ENCODE results near the gene GALNT15.

GALNT15 gene

DNA sequence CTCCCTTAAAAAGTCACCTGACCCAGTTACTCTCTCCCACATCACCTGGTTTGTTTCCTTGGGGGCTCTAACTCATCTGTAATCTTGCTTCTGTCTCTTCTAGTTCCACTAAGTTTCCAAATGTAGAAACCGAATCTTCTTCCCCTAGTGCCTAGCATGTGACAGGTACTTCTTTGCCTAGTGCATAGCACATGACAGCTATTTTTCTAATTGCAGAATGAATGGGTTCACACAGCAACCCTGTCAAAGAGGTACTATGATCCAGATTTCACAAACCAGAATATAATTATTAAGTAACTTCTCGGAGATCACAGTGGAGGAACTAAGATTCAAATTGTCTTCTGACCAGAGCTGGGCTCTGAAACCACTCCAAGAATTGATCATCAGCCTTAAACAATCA lies 82.8 kb downstream of the GALNT15 start:
- DNase-seq, result no peak

DNA sequence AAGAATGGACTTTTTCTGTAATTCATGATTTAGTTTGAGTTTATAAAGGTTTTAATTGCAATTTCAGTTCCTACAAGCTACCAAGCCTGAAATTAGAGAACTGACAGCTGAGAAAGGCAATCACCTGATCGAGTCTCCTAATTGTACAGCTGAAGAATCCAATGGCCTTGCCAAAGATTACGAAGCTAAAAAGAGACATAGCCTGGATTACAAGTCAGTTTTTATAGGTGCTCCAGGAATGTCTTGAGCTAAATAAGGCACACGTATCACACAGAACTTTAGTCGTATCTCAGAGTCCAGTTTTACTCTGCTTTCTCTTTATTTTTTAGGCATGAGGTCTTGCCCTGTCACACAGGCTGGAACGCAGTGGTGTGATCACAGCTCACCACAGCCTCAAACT lies 83.7 kb downstream of the GALNT15 start:
- DNase-seq, result no peak

DNA sequence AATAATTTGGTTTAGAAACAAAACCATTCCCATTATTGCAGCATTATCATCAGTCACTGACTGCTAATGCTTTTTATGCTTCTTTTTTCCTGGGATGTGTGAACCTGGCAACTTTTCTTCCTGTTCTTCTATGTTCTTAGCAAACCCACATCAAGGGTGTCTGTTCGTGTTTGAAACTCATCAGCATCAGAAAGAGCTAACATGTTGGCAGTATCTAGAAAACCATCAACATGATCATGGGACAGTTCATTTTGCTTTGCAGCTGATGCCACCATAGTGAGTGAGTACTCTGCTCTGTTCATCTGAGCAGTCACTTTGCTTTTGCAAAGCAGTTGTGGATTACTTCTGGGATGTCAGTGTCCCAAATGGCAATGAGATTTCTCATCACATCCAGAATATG lies 84.4 kb downstream of the GALNT15 start:
- no peak for DNase-seq

DNA sequence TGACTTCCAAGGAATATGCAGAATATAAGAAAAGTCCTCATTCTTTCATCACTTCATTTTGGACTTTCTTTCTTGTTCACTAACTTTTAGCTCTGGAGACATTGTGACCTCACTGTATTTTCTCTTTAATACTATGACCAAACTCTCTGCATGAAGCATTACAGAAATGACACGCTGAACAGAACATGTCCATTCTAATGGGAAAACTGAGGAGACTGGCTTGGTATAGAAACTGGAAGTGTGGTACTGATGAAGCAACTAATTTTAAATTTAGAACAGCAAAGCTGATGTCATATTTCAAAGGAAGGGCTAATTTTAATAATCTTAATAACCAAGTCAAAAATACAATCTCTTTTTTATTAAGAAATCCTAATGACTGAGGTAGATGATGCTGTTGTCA lies 85.6 kb downstream of the GALNT15 start:
- no peak for DNase-seq

DNA sequence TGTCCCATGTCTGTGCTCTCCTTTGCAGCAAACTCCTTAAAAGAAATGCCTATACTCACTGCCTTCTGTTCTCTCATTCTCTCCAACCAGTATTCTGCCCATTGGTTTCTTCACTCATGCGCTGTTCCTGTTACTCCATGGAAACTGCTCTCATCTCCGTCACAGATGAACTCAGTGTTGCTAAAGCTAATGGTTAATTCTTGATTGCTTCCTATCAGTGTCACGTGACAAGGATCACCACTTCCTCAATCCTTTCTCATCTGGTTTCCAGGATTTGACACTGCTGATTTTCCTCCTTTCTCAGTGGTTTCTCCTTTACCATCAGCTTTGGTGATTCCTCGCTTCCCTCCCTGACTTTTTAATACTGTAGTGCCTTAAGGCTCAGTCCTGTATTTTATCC lies 87.7 kb downstream of the GALNT15 start:
- no peak for DNase-seq

DNA sequence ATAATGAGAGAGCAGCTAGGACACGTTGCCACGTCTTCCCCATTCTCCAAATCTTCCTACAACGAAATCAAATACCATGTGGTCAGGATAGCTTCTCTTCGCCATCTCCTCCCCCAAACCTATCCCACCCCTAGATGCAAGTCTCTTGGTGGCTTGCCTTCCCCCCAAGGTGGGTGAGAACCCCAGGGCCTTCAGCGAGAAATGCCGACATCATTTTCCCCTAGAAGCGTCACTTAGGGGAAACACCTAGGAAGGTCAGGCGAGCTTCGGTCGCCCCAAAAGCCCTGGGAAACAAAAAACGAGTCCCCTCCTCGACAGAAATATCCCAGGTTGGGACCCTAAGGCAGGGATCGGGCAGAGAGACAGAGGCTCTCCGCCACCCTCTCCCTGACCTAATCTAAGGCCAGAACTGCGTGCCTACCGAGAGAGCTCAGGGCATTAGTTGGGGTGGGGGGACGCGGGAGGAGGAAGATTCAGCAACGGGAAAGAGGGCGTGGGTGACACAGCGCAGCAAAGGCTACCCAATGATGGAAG lies 89.8 kb downstream of the GALNT15 start:
- DNase-seq, result no peak

DNA sequence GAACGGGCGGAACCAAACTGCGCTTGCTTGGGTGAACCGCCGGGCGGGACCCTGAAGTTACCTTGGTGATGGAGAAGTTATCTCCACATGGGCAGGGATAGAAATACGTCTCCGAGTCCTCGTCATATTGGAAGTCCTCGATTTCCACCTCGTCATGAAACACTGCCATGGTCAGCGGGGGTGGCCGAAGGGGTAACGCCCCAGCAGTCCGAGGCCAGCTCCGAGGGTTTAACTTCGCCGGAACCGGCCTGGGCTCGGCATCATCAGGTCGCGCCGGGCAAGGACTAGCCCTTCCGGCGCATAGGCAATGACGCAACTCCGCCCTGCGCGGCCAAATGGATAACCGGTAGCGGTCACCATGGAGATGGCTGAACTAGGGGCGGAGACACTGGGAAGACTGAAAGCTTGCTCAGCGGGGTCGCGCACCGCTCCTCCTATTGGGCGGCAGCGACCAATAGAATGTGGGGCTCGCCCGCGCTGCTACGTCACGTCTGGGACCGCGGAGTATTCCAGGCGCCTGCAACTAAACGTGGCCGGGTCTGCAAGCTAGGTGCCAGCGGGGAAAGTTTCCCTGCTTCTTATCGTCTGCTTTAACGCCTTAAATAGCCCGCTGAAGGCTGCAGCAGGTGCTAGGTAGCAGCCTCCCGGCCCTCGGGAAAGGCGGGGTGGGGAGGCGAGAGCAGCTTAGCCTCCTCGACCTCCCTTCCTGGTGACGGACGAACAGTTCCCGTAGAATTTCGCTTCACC lies 90.4 kb downstream of the GALNT15 start, which contains the start of the genes DPH3 and OXNAD1:
DPH3 (minus strand) TSS at position 236 of the 747 bp plus-strand sequence; CDS start at position 169, 67 bp downstream.
OXNAD1 (plus strand) TSS at position 505 of the 747 bp plus-strand sequence. CDS start 5,741 bp downstream, outside the sequence.
- DNase-seq, result peak; percentile 61

DNA sequence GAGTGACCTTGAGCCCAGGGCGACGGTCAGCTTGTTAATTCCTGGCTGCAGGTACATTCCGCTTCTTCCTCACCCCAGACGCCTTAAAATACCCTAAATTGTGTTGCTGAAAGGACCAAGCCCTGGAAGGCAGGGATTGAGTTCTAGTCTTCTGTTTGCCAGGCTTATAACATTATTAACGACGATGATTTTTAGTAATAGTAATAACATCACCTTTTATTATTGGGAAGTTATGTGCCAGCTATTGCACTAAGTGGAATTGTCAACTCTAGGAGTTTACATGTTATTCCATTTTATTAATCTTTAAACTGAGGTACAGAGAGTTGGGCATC lies 90.9 kb downstream of the GALNT15 start:
- DNase-seq, result no peak

DNA sequence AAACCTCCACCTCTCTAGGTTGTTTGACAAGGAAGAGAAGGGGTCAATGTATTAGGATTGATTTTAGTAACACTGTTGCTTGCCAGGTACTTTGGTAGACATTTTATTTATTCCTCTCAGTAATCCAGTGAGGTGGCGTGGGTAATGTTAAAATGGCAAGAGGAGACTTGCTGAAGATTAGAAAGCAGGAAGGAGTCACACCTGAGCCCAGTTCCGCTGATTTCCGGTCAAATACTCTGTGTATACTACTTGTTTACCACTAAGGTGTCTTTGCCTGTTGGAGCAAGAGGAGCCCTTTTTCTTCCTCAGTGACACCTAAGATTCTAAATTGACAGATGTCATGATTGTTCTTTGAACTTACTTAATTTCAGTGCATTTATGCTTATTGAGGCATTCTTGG lies 92.2 kb downstream of the GALNT15 start:
- no peak for DNase-seq

DNA sequence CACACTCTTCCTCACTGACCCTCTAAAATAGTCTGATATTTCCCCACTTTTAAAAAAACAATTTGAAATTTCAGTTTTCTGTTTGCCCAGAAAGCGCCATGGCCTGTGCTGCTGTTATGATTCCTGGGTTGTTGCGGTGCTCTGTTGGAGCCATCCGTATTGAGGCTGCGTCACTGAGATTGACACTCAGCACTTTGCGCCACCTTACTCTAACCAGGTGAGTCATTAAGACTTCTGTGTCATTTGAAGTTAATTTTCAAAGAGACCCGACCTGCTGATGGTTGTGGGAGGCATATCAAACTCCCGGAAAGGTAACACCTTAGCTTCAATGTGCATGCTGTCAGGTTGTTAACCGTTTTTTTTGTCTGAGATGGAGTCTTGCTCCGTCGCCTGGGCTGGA lies 96.4 kb downstream of the GALNT15 start:
- no peak for DNase-seq

DNA sequence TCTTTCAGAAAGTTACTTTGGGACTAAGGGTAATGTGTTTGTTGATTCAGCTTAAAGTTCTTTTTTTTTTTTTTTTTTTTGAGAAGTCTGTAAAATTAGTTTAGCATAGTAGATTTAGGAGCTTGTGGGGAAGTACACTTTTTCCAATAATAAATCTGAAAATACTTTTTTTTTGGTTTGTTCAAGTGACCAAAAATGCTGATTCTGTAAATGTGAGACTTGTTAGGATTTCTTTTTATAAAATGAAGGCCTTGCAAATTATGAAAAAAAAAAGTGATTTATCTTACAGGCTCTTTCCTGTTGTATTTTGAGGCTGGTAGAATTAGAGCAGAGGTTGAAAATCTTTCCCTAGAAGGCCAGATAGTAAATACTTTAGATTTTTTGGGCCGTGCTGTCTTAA lies 98.1 kb downstream of the GALNT15 start:
- DNase-seq, result no peak

DNA sequence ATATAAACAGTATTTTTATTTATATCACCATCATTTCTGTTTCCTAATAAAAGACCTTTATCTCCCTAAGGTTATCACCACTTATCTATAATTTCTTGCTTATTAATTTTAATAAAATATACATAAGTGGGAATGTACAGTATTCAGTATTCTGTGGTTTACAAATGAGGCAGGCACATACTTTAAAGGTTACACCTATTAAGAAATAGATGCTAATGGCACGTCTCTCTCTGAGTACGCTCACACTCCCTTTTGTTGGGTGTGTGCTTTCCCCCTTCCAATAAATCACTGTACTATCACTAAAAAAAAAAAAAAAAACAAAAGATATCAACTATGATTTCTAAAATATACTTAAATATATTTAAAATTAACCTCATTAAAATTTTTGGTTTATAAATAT lies 99.4 kb downstream of the GALNT15 start:
- DNase-seq, result no peak

DNA sequence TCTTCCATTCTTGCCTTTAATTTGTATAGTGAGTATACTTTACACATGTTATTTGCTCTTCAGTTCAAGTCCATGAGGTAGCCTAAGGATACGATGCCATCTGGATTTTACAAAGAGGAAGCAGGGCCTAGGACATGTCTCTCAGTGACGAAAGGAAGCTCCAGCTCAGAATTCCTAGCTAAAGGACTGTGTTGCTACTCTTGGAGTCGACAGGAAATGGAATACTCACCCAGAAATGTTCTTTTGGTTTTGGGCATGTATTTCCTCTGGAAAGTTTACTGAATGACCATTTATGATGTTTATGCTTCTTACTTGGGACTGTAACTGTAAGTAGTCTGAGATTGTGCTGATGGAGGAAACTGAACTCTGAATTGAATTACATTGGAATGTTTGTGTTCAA lies 103.0 kb downstream of the GALNT15 start:
- no peak for DNase-seq

DNA sequence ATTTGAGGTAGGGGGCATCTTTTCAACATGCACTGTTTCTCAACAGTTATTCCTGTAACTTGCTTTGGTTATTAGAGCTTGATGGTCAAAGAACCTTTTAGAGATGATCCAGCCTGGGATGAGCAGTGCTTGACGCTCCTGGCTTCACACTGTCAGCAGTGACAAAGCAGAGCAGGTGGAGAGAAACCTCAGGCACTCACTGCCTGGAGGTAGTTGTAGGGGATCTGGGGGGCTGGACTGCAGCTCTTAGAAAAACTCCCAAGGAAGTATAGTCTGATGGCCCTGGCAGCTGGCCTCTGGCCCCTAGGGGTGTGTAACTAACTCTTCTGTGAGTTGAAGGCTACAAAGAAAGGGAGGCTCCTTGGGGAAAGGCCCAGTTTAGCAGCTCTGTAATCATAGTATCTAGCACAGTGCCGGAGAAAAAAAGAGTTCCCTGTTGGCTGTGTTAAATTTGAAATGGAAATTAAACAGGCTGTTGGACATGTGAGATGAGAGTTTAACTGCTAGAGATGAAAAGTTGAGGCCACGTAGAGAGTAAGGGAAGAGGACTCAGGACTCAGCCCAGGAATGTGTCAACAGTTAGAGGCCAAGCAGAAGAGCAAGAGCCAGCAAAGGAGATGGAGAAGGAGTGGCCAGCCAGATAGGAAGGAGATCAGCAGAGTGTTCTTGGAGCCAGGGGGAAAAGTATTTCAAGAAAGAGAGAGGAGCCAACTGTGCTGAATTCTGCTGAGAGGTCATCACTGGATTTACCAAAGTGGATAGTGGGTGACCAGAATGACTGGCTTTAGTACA lies 104.7 kb downstream of the GALNT15 start:
- DNase-seq, result no peak

DNA sequence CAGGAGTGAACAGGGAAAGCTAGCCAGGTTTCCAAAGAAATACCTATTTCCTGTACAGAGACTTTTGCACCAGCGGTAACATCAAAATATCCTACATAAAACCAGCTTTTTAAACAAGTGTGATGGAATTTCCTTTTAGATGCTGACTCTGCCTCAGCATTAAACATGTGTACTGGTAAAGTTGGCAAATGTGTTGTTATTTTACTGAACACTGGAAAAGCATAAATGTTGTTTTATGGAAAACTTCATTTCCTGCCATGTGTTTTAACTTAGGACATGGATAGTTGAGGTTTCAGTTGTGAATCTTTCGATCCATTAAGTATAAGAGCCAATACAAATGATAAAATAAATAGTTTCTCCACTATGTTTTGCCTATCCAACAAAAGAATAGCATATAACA lies 106.2 kb downstream of the GALNT15 start:
- DNase-seq, result no peak
